Right ventricle myocardium inferior (tissue), 1 donor: Measurements from ENCODE around the gene NEIL3. TPM values are rescaled to one million over a fixed set of nuclear protein-coding genes. Genes with fewer than 3 reads are reported as not detected.

Experiments used
- ATAC-seq: fragments of 200-7000 bp; cut with Tn5 transposase; one replicate; pipeline ENCODE4 v1.9.1; 2020; ENCODE audit warnings: mild to moderate bottlenecking, moderate library complexity
- DNase-seq: peaks from one replicate; pipeline ENCODE4 v3.0.0; 2021; ENCODE audit errors: missing footprints
- intact Hi-C: fragments of 100-400 bp; cut with DNase I; formaldehyde crosslinking; loops from one replicate; pipeline ENCODE4 v1.11.0; 2022
- long read RNA-seq: library from polyadenylated mRNA; unstranded; transcript quantifications from one replicate; pipeline ENCODE4 v2.0.0, GENCODE V29; 2021
- total RNA-seq: library from RNA; stranded (reverse); fragmentation: NEBNext Ultra II Directional; extraction: Animal tissue kit (Norgen Biotek cat#: 25700); gene quantifications from one replicate; pipeline ENCODE4 v1.2.1, GENCODE V29; 2021
- donor health status: DM: no; HTN: yes; CAD: no; lungs with severe emphysema.

Gene NEIL3
- 0.16 TPM for total RNA-seq
- long read RNA-seq, result 0 reads

- peak; percentile 97 for DNase-seq
- peak; percentile 97 for ATAC-seq
- intact Hi-C loops, result no loop called here
Observed at GRCh38 chr4:177309522-177310371, at the start of gene NEIL3. Gene NEIL3 (plus strand): TSS chr4:177309874. CDS start chr4:177309954, 80 bp downstream.

GRCh38 chr4:177263818-177264217 lies 45.9 kb upstream of the NEIL3 start:
- ATAC-seq (no peak), DNase-seq (no peak)
- intact Hi-C loops, result no loop called here

- DNase-seq (no peak), ATAC-seq (no peak)
- intact Hi-C loops, result no loop called here
Observed at GRCh38 chr4:177264788-177265422, 44.8 kb upstream of the NEIL3 start.

GRCh38 chr4:177265729-177266128 lies 43.9 kb upstream of the NEIL3 start:
- ATAC-seq (no peak), DNase-seq (no peak)
- intact Hi-C loops, result no loop called here

- DNase-seq, result no peak
- intact Hi-C loops, result no loop called here
- no peak for ATAC-seq
Observed at GRCh38 chr4:177266506-177266905, 43.2 kb upstream of the NEIL3 start.

GRCh38 chr4:177267911-177268310 lies 41.8 kb upstream of the NEIL3 start:
- DNase-seq (no peak), ATAC-seq (no peak)
- intact Hi-C loops, result no loop called here

- DNase-seq (no peak), ATAC-seq (peak; percentile 28)
- intact Hi-C loops, result no loop called here
Observed at GRCh38 chr4:177271091-177271490, 38.6 kb upstream of the NEIL3 start.

- no peak for ATAC-seq
- intact Hi-C loops, result no loop called here
Observed at GRCh38 chr4:177271915-177272766, 37.5 kb upstream of the NEIL3 start.

GRCh38 chr4:177275999-177276398 lies 33.7 kb upstream of the NEIL3 start:
- no peak for ATAC-seq
- no peak for DNase-seq
- intact Hi-C loops, result no loop called here

More at GRCh38 chr4:177271915-177272766, 37.5 kb upstream of the NEIL3 start:
- DNase-seq, result no peak

- ATAC-seq, result peak; percentile 57
- intact Hi-C loops, result no loop called here
- no peak for DNase-seq
Observed at GRCh38 chr4:177281351-177281909, 28.2 kb upstream of the NEIL3 start.

- ATAC-seq (no peak), DNase-seq (no peak)
- intact Hi-C loops, result no loop called here
Observed at GRCh38 chr4:177282284-177282835, 27.3 kb upstream of the NEIL3 start.

GRCh38 chr4:177283167-177283566 lies 26.5 kb upstream of the NEIL3 start:
- ATAC-seq, result no peak
- no peak for DNase-seq
- intact Hi-C loops, result no loop called here

GRCh38 chr4:177285953-177286352 lies 23.7 kb upstream of the NEIL3 start:
- intact Hi-C loops, result no loop called here
- DNase-seq (peak; percentile 62), ATAC-seq (no peak)

GRCh38 chr4:177287255-177287654 lies 22.4 kb upstream of the NEIL3 start:
- no peak for DNase-seq
- ATAC-seq, result no peak

GRCh38 chr4:177288335-177288734 lies 21.3 kb upstream of the NEIL3 start:
- no peak for DNase-seq
- no peak for ATAC-seq
- intact Hi-C loops, result no loop called here

More at GRCh38 chr4:177287255-177287654, 22.4 kb upstream of the NEIL3 start:
- intact Hi-C loops, result no loop called here

GRCh38 chr4:177290780-177291179 lies 18.9 kb upstream of the NEIL3 start:
- intact Hi-C loops, result no loop called here
- DNase-seq (no peak), ATAC-seq (no peak)

GRCh38 chr4:177292171-177292570 lies 17.5 kb upstream of the NEIL3 start:
- intact Hi-C loops, result no loop called here
- DNase-seq (no peak), ATAC-seq (no peak)

GRCh38 chr4:177293208-177294033 lies 16.3 kb upstream of the NEIL3 start:
- DNase-seq, result no peak
- intact Hi-C loops, result no loop called here
- no peak for ATAC-seq
